ENCODE results near the gene PHLDB3.

DNA sequence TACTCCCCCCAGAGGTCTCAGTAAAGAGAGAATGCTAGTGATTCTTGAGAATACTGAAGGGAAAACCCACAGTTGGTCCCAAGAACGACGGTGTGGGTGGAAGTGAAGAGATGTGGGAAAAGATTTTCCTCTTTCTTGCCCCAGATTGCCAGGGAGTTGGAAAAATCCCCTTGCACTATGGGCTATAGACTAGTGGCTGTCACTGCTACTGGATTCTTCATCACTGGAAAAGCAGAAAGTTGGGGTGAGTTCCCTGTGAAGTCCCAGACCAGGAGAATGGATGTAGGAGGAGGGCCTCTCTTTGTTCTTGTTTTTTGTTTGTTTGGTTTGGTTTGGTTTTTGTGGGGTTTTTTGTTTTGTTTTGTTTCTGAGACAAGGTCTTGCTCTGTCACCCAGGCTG lies 50.5 kb downstream of the PHLDB3 start:
- TF ChIP-seq SIN3A (IDR thresholded peaks at IDR 0.05; ENCODE audit: borderline replicate concordance, low read depth, low read length) (no peak), CHD2 (IDR thresholded peaks at IDR 0.05; ENCODE audit: low read length, partially characterized antibody) (no peak), FOSL2 (IDR thresholded peaks at IDR 0.05; ENCODE audit: borderline replicate concordance, low read depth) (no peak), POLR2AphosphoS5 (IDR thresholded peaks at IDR 0.05; ENCODE audit: low read depth, low read length) (no peak), SMC3 (IDR thresholded peaks at IDR 0.05; ENCODE audit: low read depth, low read length) (no peak), TCF12 (IDR thresholded peaks at IDR 0.05) (no peak), FOXJ3 (CRISPR knock-in tag; IDR thresholded peaks at IDR 0.05) (no peak)
- TF ChIP-seq, protein P1, sequence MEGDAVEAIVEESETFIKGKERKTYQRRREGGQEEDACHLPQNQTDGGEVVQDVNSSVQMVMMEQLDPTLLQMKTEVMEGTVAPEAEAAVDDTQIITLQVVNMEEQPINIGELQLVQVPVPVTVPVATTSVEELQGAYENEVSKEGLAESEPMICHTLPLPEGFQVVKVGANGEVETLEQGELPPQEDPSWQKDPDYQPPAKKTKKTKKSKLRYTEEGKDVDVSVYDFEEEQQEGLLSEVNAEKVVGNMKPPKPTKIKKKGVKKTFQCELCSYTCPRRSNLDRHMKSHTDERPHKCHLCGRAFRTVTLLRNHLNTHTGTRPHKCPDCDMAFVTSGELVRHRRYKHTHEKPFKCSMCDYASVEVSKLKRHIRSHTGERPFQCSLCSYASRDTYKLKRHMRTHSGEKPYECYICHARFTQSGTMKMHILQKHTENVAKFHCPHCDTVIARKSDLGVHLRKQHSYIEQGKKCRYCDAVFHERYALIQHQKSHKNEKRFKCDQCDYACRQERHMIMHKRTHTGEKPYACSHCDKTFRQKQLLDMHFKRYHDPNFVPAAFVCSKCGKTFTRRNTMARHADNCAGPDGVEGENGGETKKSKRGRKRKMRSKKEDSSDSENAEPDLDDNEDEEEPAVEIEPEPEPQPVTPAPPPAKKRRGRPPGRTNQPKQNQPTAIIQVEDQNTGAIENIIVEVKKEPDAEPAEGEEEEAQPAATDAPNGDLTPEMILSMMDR (IDR thresholded peaks at IDR 0.05), result no peak

Data from SK-N-SH (cell line).